KG1 (cell line): ENCODE data around the gene BDH1.

Experiments used
- DNase-seq: peaks from one replicate; lab custom pipeline; 2025; lab: John Stamatoyannopoulos, UW

BDH1 gene

GRCh38 chr3:197547306-197548011 lies 8.3 kb downstream of the BDH1 start:
- no peak for DNase-seq

DNA sequence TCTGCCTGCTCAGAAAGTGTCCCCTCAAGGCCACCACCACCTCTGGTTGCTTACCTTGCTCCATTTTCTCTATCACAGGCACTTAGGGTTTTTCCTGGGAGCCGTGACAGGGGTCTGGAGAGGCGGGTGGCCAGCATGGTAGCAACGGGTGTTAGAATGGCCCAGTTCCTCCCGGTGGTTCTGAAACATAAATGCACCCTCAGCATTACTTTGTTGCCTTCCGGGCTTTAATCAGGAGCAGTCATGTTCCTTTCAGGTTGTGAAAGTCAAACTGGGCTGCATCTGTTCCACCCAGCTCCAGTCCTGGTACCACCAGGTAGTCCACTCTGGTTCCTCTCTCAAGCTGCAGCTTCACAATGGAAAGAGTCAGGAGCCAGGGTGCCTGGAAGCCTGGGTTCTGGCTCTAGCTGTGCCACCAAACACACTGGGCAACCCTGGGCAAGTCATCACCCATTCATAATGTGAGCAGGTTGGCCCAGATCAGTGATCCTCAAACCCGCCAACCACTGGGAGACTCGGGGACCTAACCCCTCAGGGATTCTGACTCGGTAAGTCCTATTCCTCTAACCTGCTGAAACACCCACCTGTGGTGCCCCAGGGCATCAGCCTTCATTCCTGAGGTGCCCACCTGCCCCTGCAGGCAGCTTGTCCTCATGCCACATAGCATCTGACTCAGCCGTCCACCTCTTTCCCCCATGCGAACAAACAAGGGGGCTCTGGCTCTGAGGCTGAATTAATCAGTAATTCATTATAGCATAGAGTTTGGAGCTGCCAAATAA lies 9.3 kb downstream of the BDH1 start:
- no peak for DNase-seq

DNA sequence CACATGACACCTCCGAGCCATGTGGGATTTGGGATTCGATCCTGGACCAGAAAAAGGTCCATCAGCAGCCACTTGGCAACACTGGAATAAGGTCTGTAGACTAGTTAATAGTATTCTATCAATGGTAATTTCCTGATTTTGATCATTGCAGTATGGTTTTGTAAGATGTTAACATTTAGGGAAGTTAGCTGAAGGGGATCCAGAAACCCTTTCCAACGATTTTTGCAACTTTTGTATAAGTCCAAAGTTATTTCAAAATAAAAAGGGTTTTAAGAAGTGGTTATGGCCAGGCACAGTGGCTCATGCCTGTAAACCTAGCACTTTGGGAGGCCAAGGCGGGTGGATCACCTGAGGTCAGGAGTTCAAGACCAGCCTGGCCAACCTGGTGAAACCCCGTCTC lies 10.2 kb downstream of the BDH1 start:
- DNase-seq = no peak

DNA sequence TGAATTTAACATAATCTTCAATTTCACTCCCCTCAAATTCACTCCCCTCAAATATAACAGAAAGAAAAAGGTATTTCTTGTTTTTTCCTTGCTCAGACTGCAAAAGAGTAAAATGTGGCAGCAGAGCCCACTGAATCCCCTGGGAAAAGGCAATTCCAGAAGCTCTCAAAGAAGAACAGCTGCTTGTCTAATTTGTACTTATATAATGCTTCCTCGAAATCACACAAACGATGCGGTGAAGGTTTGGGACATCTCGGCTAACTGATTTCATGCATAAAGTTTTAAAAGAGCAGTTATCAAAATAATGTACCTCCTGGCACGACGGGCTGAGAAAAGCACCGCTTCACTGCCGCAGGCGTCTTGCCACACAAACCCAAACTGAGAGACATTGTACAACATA lies 10.7 kb downstream of the BDH1 start:
- DNase-seq = no peak

DNA sequence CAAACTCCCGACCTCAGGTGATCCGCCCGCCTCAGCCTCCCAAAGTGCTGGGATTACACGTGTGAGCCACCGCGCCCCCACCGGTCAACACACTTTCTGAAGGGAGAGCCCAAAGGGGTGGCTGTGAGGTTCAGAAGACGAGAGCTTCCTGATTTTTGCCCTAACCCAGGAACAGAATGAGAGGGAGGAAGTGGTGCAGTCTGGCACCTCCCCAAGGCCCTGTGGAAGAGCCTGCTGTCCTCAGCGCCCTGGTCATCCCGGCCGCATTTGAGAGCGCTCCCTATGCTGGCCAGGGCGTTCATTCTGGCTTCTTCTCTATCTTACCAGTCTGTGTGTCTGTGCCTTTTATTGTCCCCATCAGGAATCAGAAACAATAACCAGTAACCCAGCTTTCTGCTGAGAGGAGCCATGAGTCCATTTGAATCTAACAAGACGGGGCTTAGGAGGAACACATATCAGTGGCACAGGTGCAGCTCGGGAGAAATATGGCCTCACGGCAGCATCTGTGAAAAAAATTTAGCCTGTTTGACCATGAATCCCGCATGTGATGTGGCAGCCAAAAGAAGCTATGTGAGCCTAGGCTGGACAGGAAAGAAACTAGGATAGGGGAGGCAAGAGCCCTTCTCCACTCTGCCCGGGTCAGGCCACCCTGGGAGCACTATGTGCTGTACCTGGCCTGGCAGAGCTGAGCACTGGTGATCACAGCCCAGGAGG lies 12.9 kb downstream of the BDH1 start:
- DNase-seq = no peak

DNA sequence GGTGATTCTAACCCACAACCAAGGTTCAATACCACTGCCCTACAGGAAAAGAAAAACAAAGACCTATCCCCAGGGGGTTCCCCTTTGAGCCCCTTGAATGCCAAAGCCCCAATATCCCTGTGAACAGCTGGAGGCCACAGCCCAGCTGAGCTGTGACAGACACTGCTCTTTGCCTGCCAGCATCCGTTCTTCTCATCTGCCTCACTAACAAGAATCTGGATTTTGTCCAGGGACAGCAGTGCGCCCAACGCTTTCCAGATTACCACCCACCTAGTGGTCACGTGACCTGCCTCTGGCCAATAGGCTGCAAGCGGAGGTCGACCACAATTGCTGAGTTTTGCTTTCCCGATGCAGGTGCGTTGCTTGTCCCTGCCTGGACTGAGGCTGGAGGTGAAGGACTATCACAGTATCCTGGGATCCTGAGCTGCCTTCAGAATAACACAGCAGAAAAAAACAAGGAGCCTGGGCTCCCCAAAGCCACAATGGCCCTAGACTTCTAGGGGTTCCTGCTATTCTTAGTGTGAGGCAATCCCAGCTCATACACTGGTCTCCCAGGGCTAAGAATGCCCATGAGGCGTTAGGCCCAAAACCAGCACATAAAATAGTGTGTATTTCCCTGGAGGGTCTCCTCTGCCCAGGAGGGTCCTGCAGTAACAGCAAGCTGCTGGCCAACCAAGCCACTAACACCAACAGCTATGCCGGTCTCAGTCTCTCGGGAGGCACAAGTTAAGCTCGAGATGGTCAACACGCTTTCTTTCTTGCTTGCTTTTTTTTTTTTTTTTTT lies 13.8 kb downstream of the BDH1 start:
- no peak for DNase-seq

- DNase-seq = no peak
Measured at GRCh38 chr3:197540961-197541377, 14.8 kb downstream of the BDH1 start.

GRCh38 chr3:197539651-197540051 lies 16.1 kb downstream of the BDH1 start:
- DNase-seq = no peak

DNA sequence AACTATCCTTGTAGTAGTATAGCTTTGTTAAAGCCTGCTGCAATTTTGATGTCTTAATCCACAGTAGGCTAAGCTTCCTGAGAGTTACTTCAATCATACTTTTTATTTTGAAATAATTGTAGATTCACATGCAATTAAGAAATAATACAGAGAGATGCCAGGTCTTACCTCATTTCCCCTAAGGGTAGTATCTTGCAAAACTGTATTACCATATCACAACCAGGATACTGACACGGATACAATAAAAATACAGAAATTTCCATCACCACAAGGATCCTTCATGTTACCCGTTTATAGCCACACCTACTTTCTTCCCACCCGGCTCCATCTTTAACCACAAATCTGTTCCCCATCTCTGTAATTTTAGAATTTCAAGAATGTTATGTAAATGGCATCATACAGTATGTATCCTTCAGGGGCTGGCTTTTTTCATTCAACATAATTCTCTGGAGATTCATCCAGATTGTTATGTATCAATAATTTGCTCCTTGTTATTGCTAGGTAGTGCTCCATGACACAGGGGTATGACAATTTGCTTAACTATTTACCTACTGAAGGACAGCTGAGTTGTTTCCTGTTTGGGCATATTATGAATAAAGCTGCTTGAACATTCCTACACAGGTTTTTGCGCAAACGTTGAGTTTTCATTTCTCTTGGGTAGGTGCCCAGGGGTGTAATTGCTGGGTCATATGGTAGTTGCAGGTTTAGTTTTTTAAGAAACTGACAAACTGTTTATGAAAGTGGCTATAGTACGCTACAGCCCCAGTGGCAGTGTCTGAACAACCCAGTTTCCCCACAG lies 21.6 kb downstream of the BDH1 start:
- DNase-seq = no peak

DNA sequence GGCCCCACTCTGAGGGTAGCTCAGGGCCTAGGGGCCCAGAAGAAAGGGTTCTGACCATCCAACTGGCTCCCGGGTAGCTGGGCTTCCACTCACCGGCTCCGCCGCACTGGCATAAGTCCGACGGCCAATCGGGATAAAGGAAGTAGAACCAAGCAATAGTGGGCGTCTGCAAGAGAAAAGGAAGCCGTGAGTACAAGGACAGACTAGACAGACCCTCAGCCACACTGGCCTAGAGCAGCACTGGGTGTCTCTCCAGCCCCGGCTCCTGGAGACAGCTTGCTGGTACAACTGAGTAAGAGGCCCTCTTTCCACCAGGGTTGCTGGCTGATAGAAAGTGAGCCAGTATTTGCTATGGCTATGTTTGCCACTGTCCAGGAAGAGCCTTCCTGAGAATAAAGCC lies 22.4 kb downstream of the BDH1 start:
- no peak for DNase-seq

GRCh38 chr3:197532388-197532787 lies 23.4 kb downstream of the BDH1 start:
- DNase-seq = no peak

DNA sequence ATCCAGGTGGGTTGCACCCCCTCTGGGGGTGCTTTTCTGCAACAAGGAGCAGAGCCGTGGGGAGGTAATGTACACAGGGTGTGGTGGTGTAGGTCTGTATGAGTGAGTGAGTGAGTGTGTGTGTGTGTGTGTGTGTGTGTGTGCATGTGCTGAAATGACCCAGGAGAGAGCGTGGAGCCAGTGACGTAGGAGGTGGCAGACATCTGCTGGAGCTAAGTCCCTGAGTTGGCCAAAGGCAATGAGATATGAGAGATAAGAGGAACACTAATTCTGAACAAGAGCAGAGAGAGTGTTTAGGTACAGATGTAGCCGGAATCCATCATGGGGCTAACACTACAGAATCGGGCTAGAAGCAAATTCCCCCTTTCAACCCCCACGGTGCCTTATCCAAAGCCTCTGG lies 27.6 kb downstream of the BDH1 start:
- no peak for DNase-seq

DNA sequence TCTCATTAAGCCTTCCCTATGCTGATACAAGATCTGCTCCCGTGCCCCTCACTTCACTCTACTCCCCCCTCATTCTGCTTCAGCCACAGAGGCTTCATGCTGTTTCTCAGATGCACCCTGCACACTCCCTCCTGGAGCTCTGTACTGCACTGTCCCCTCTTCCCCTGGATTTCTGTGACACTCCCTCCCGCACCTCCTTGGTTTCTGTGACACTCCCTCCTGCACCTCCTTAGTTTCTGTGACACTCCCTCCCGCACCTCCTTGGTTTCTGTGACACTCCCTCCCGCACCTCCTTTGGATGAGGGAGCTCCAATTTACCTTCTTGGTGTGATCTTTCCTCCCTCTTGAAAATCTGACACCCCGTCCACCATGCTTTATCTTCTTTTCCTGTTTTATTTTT lies 28.2 kb downstream of the BDH1 start:
- DNase-seq = no peak

GRCh38 chr3:197525706-197526105 lies 30.1 kb downstream of the BDH1 start:
- no peak for DNase-seq

DNA sequence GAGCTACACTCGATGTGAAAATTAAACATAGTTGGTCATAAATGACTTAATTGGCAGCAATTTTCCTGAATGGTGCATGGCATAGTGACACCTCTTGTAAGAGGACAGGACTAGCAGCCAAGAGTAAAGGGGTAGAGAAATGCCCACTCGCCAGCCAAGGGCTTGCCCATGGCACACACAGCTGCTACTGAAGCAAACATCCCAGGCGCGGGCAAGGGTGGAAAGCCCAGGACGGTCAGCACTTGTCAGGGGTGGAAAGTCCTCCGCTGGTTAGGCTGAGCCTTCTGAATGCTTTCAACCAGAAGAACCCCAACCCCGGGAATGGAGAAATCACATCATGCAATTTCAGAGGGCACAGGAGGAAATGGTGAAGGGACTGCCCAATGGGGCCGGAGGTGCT lies 31.6 kb downstream of the BDH1 start:
- DNase-seq = no peak

DNA sequence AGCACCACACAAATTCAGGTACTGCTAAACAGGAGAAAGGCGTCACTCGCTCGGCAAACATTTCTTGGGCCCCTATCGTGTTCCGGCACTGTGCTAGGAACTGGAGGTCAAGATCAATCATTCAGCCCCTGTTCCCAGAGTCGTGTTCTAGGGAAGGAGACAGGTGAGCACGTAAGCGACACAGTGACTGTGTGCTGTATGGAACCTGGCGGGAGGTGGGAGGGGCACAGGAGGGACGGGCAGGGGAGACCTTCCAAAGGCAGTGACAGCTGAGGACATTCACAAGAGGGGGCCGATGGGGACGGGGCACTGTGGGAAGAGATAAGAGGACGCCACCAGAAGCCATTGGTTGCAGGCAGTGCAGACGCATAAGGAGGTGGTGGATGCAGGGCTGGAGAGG lies 32.2 kb downstream of the BDH1 start:
- DNase-seq = no peak

DNA sequence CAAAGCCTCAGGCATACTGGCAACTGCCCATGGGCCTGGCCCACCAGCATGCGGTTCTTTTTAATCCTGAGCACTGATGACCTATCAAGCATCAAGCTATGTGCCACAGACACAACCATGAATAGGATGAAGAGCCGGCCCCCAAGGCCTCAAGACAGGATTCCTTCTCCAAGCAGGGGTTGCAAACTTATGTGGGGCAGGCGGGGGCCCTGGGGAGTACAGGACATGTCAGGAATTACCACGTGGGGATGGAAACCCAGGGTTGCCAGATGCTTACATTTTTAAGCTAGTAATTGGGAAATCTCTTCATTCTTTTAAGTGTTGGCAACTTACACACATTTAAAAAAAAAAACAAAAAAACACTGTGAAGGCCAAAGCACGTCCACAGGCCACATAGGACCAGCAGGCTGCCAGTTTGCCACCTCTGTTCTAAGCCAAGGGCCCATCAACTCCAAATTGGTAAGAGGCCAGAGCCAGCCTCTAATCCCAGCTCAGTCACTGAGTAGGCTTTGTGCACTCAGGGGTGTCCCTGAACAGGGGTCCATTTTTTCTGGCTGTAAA lies 32.8 kb downstream of the BDH1 start:
- DNase-seq = no peak

GRCh38 chr3:197522183-197522715 lies 33.5 kb downstream of the BDH1 start:
- no peak for DNase-seq

DNA sequence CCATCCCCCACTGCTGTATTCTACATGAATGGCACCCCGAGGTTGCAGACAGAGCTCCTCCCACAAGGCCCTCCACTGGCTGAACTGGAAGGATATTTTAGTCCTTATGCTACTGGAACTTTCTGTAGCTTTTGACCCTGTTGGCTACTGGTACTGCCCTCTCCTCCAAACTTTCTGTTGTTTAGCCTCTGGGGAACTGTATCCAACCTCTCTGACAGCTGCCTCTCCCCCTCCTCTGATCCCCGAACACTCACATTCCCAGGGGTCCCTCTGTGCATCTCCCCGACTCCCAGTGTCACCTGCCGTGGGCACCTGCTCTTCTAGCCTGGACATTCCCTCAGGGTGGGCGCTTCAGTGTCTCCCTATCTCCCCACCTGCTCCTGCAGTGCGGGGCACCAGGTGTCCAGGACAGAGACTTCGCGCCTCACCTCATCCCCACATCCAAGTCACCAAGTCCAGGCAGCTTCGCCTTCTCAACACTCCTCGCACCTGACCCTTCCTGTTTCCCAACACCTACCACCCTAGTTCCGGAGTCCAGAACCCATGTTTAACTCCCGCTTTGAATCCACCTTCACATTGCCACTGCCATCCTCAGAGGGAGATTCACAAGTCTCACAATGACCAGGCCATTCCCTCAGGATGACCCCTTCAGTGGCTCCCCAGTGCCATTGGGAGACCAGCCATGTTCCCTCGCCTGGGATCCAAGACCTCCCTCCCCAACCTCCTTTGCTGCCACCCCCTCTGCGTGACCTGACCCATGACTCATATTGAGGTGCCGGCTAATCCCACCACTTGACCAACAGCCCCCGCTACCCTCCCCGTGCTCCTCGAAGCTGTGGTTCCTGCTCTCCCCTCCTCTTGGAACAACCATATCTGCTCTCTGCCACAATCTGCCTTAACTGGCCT lies 34.2 kb downstream of the BDH1 start:
- no peak for DNase-seq
